ENCODE results near the gene DUSP18. TPM values are rescaled to one million over a fixed set of nuclear protein-coding genes. Genes with fewer than 3 reads are reported as not detected.

Gene DUSP18
- total and polyA plus RNA-seq, 2 of the 4 experiments (the other 2 are of a cell fraction) = 14.9 TPM

DNA sequence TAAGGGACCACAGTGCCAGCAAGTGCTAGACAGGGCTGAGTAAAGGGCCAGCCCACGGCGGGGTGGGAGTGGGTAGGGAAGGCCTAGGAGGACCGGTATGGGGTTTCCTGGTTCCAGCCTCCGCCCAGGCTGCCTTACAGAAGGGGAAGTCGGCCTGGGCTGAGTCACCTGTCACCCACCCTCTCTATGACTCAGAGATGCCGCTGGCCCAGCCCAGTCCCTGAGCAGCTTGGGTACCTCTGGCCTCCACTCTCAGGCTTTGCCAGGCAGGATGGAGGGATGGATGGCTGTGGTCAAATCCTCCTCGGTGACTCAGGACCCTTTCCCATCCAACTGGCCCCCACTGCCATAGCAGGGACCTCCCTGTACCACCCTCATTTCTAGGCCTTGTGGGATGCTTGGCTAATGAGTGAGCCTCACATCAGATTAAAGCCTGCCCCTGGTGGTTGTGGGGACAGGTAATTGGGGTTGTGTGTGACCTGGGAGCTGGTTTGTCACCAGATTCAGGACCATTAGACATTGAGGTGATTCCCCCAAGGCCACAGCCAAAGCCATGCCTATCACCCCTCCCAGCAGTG lies 18.2 kb downstream of the DUSP18 start:
- TF ChIP-seq, protein P1, sequence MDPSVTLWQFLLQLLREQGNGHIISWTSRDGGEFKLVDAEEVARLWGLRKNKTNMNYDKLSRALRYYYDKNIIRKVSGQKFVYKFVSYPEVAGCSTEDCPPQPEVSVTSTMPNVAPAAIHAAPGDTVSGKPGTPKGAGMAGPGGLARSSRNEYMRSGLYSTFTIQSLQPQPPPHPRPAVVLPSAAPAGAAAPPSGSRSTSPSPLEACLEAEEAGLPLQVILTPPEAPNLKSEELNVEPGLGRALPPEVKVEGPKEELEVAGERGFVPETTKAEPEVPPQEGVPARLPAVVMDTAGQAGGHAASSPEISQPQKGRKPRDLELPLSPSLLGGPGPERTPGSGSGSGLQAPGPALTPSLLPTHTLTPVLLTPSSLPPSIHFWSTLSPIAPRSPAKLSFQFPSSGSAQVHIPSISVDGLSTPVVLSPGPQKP (IDR thresholded peaks at IDR 0.05; ENCODE audit: borderline replicate concordance, low read depth, low read length) = no peak
- peak; percentile 40 for TF ChIP-seq RCOR1 (IDR thresholded peaks at IDR 0.05; ENCODE audit: insufficient replicate concordance, low read length)
- TF ChIP-seq, protein P2, sequence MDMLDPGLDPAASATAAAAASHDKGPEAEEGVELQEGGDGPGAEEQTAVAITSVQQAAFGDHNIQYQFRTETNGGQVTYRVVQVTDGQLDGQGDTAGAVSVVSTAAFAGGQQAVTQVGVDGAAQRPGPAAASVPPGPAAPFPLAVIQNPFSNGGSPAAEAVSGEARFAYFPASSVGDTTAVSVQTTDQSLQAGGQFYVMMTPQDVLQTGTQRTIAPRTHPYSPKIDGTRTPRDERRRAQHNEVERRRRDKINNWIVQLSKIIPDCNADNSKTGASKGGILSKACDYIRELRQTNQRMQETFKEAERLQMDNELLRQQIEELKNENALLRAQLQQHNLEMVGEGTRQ (IDR thresholded peaks at IDR 0.05; ENCODE audit: low read depth, low read length) = no peak
- 0 out of 2 replicates have a peak, but pooled peaks have one; percentile 4 for TF ChIP-seq RAD21 (IDR thresholded peaks at IDR 0.05; ENCODE audit: low read length)
- TF ChIP-seq POLR2A (IDR thresholded peaks at IDR 0.05; ENCODE audit: low read depth, low read length) = no peak
- TF ChIP-seq CHD1 (IDR thresholded peaks at IDR 0.05; ENCODE audit: low read depth, low read length) = no peak
- TF ChIP-seq NFE2L2 (IDR thresholded peaks at IDR 0.05; ENCODE audit: low read depth, low read length) = no peak
- TF ChIP-seq, protein P3, sequence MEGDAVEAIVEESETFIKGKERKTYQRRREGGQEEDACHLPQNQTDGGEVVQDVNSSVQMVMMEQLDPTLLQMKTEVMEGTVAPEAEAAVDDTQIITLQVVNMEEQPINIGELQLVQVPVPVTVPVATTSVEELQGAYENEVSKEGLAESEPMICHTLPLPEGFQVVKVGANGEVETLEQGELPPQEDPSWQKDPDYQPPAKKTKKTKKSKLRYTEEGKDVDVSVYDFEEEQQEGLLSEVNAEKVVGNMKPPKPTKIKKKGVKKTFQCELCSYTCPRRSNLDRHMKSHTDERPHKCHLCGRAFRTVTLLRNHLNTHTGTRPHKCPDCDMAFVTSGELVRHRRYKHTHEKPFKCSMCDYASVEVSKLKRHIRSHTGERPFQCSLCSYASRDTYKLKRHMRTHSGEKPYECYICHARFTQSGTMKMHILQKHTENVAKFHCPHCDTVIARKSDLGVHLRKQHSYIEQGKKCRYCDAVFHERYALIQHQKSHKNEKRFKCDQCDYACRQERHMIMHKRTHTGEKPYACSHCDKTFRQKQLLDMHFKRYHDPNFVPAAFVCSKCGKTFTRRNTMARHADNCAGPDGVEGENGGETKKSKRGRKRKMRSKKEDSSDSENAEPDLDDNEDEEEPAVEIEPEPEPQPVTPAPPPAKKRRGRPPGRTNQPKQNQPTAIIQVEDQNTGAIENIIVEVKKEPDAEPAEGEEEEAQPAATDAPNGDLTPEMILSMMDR (conservative IDR thresholded peaks at IDR 0.05; ENCODE audit: low read depth, low read length) = no peak
- TF ChIP-seq FOS (IDR thresholded peaks at IDR 0.05; ENCODE audit: low read depth, low read length) = peak; percentile 92
- no peak for TF ChIP-seq MAFK (IDR thresholded peaks at IDR 0.05; ENCODE audit: low read depth, low read length)
- TF ChIP-seq CEBPB (IDR thresholded peaks at IDR 0.05; ENCODE audit: low read depth, low read length) = no peak
- TF ChIP-seq SMC3 (IDR thresholded peaks at IDR 0.05; ENCODE audit: low read depth, low read length) = no peak
- TF ChIP-seq BHLHE40 (IDR thresholded peaks at IDR 0.05; ENCODE audit: low read depth, low read length) = no peak
- no peak for TF ChIP-seq MAZ (IDR thresholded peaks at IDR 0.05; ENCODE audit: borderline replicate concordance, low read depth, low read length)
- no peak for TF ChIP-seq MXI1 (IDR thresholded peaks at IDR 0.05; ENCODE audit: borderline replicate concordance, low read depth, low read length)
- peak overlapping the region; percentile 60; the same call in 1 of the 2 replicates for H4K91ac ChIP-seq (ENCODE audit: insufficient read depth, low read depth, low read length)
- H3K4me2 ChIP-seq (ENCODE audit: low read depth, low read length) = no peak overlapping the region
- H3K23ac ChIP-seq (ENCODE audit: low read depth, low read length) = no peak overlapping the region
- H2BK20ac ChIP-seq (ENCODE audit: low read depth, low read length) = 0 out of 2 replicates have a peak overlapping the region, but pooled peaks have one; percentile 43
- peak; percentile 88 for DNase-seq
- peak overlapping the region; percentile 63 to 75; a peak in 3 of 4 replicates for H4K8ac ChIP-seq (ENCODE audit: low read depth in 2 of 2, low read length in 2 of 2)
- ChIA-PET CTCF (no interaction called here), POLR2A (ENCODE audit: unreplicated experiment) (no interaction called here)
- dilution Hi-C loops (cut with HindIII; ENCODE audit: low sequenced_read_pairs, unreplicated experiment) (no loop called here), intact Hi-C loops (cut with micrococcal nuclease) (no loop called here), in situ Hi-C loops (cut with MboI; ENCODE audit: low sequenced_read_pairs) (no loop called here)
- peaks cover 13% of the 10 kb centered on the region for H3K9me1 ChIP-seq (ENCODE audit: insufficient read depth, low read length)
- no peaks in the 10 kb centered on the region for H3K27me3 ChIP-seq (ENCODE audit: control insufficient read depth, insufficient read depth, low read length)
- peak; percentile 98 for ATAC-seq (ENCODE audit: low read depth)
- H3K27ac ChIP-seq (ENCODE audit: insufficient read depth, low read length) = no peak overlapping the region; the same call in 1 of the 2 replicates
- H3K79me1 ChIP-seq (ENCODE audit: low read depth in 1 of 2, low read length in 2 of 2) = peaks cover 5 to 23% of the 10 kb centered on the region in 2 experiments; a peak in 2 of 4 replicates
- H2BK5ac ChIP-seq (ENCODE audit: low read depth, low read length, poor library complexity, severe bottlenecking) = peak overlapping the region; percentile 58
- H2AK9ac ChIP-seq (replicated peaks; ENCODE audit: low read depth, low read length, poor library complexity) = peak overlapping the region; percentile 57
- H4K20me1 ChIP-seq (ENCODE audit: insufficient read depth, low read length) = no peaks in the 10 kb centered on the region; the same call in 1 of the 2 replicates
- no peak overlapping the region; the same call in 1 of the 2 replicates for H4K5ac ChIP-seq (ENCODE audit: low read depth, low read length)
- peak overlapping the region; percentile 66; the same call in 1 of the 3 replicates for H2BK15ac ChIP-seq (ENCODE audit: low read depth, low read length)
- H2AK5ac ChIP-seq (ENCODE audit: low read depth, low read length) = peak overlapping the region; percentile 74
- peak overlapping the region; percentile 61 for H3K4ac ChIP-seq (ENCODE audit: low read depth, low read length)
- H3K9ac ChIP-seq (ENCODE audit: low read depth, low read length) = no peak overlapping the region
- H2BK120ac ChIP-seq (ENCODE audit: low read depth, low read length) = peak overlapping the region; percentile 30; the same call in 1 of the 2 replicates
- no peaks in the 10 kb centered on the region for H3K9me3 ChIP-seq (ENCODE audit: control insufficient read depth, insufficient read depth, low read length)
- H2AFZ ChIP-seq (replicated peaks; ENCODE audit: low read length, poor library complexity) = peak overlapping the region; percentile 88
- no TSS peak for BruUV-seq (replicated peaks)
- peak overlapping the region; percentile 43; the same call in 1 of the 2 replicates for H3K14ac ChIP-seq (replicated peaks; ENCODE audit: low read depth, low read length)
- no peak overlapping the region for H3K56ac ChIP-seq (ENCODE audit: extremely low read depth, insufficient read depth, low read length)
- H3K4me1 ChIP-seq (ENCODE audit: control insufficient read depth, insufficient read depth, low read length) = peaks cover 6% of the 10 kb centered on the region
- no peak overlapping the region for H3K4me3 ChIP-seq (ENCODE audit: insufficient read depth, low read depth, low read length)
- no CpG with 5 or more reads among the region's 7 CpGs for WGBS, 2 experiments (ENCODE audit: extremely low coverage in 2 of 2, insufficient read length in 1 of 2)
- H3K18ac ChIP-seq (ENCODE audit: low read depth, low read length) = no peak overlapping the region
- H3K36me3 ChIP-seq (ENCODE audit: control insufficient read depth, insufficient read depth, low read length) = peaks cover 2% of the 10 kb centered on the region; the same call in 1 of the 2 replicates
